Neural crest cell (in vitro differentiated cells): ENCODE results near the gene TMEM151B. TPM values are rescaled to one million over a fixed set of nuclear protein-coding genes. Genes with fewer than 3 reads are reported as not detected.
A peak's percentile ranks its signal among the peaks of the same experiment; 100 is the strongest.

ENCODE experiments used
- DNase-seq: peaks from one replicate; pipeline ENCODE4 v3.0.0; 2021; ENCODE audit warnings: low read depth, mixed read lengths, low spot score
- H3K27ac Mint-ChIP-seq: one replicate; pipeline ENCODE4 v1.8.0; 2021; ENCODE audit warnings: mild to moderate bottlenecking, mixed read lengths; ENCODE audit not compliant: unreplicated experiment
- H3K27me3 Mint-ChIP-seq: 2 replicates; pipeline ENCODE4 v1.8.0; 2021; ENCODE audit warnings: low read depth, mild to moderate bottlenecking, mixed read lengths
- H3K36me3 Mint-ChIP-seq: 2 replicates; pipeline ENCODE4 v1.8.0; 2021; ENCODE audit warnings: low read depth, mild to moderate bottlenecking, mixed read lengths
- H3K4me1 Mint-ChIP-seq: 2 replicates; pipeline ENCODE4 v1.8.0; 2021; ENCODE audit warnings: mixed read lengths
- H3K4me3 Mint-ChIP-seq: one replicate; pipeline ENCODE4 v1.8.0; 2021; ENCODE audit warnings: mild to moderate bottlenecking, mixed read lengths
- H3K9me3 Mint-ChIP-seq: 2 replicates; pipeline ENCODE4 v1.8.0; 2021; ENCODE audit warnings: mixed read lengths
- CTCF ChIP-seq: fragments of 200-600 bp; sonication (generic); conservative IDR thresholded peaks from 2 replicates; pipeline ENCODE4 v1.5.0; 2021; ENCODE audit warnings: antibody characterized with exemption, mild to moderate bottlenecking
- total RNA-seq: library from RNA; stranded (reverse); gene quantifications from 2 replicates; pipeline ENCODE4 v1.2.1, GENCODE V29; 2021

Gene TMEM151B
- total RNA-seq, 1 donor from 2014 or later: 21.2 TPM

- Mint-ChIP-seq H3K4me3 (peak overlapping the region; percentile 67), H3K27ac (peak overlapping the region; percentile 50), H3K27me3 (peaks cover 5% of the 10 kb centered on the region), H3K9me3 (no peaks in the 10 kb centered on the region), H3K36me3 (no peaks in the 10 kb centered on the region), H3K4me1 (peaks cover 39% of the 10 kb centered on the region)
- no peak for DNase-seq
- TF ChIP-seq CTCF: no peak
Measured at GRCh38 chr6:44226368-44227147, 43.7 kb upstream of the TMEM151B start.

GRCh38 chr6:44227148-44227793 is 43.0 kb upstream of the TMEM151B start:
- H3K27me3 Mint-ChIP-seq: peaks cover 5% of the 10 kb centered on the region
- TF ChIP-seq CTCF: no peak
- peak overlapping the region; percentile 6 for H3K4me3 Mint-ChIP-seq
- DNase-seq: no peak
- peaks cover 39% of the 10 kb centered on the region for H3K4me1 Mint-ChIP-seq
- H3K27ac Mint-ChIP-seq: no peak overlapping the region
- no peaks in the 10 kb centered on the region for H3K36me3 Mint-ChIP-seq
- no peaks in the 10 kb centered on the region for H3K9me3 Mint-ChIP-seq

GRCh38 chr6:44228031-44228430 is 42.2 kb upstream of the TMEM151B start:
- Mint-ChIP-seq H3K27me3 (peaks cover under 1% of the 10 kb centered on the region), H3K9me3 (no peaks in the 10 kb centered on the region), H3K4me3 (peak overlapping the region; percentile 6), H3K4me1 (peaks cover 33% of the 10 kb centered on the region), H3K27ac (peak overlapping the region; percentile 50), H3K36me3 (no peaks in the 10 kb centered on the region)
- TF ChIP-seq CTCF: no peak
- DNase-seq: no peak

- peak overlapping the region; percentile 50 for H3K27ac Mint-ChIP-seq
- H3K36me3 Mint-ChIP-seq: no peaks in the 10 kb centered on the region
- no peaks in the 10 kb centered on the region for H3K9me3 Mint-ChIP-seq
- H3K4me1 Mint-ChIP-seq: peaks cover 31% of the 10 kb centered on the region
- H3K4me3 Mint-ChIP-seq: peak overlapping the region; percentile 6
- no peak for DNase-seq
- no peaks in the 10 kb centered on the region for H3K27me3 Mint-ChIP-seq
- no peak for TF ChIP-seq CTCF
Measured at GRCh38 chr6:44228433-44228832, 41.8 kb upstream of the TMEM151B start.

GRCh38 chr6:44228836-44229235 is 41.4 kb upstream of the TMEM151B start:
- Mint-ChIP-seq H3K36me3 (no peaks in the 10 kb centered on the region), H3K27me3 (no peaks in the 10 kb centered on the region), H3K4me3 (no peak overlapping the region), H3K27ac (no peak overlapping the region), H3K4me1 (peaks cover 33% of the 10 kb centered on the region), H3K9me3 (no peaks in the 10 kb centered on the region)
- DNase-seq: no peak
- TF ChIP-seq CTCF: no peak
